ENCODE data around the gene SCGB1C2.

GRCh38 chr17:179066-179432 lies 41.7 kb downstream of the SCGB1C2 start:
- TF ChIP-seq CTCF (IDR thresholded peaks at IDR 0.05) (no peak), POLR2A (IDR thresholded peaks at IDR 0.05) (no peak)
